Cardiac muscle cell (in vitro differentiated cells and primary cell): ENCODE measurements around the gene POU3F3. TPM values are rescaled to one million over a fixed set of nuclear protein-coding genes. Genes with fewer than 3 reads are reported as not detected.

Experiments
- DNase-seq, 2 donors: peaks; one replicate each; pipeline versions ENCODE4 v3.0.0 to v3.0.0-alpha.2; 2010 to 2017; ENCODE audit warnings: low read depth in 1 of 2, low spot score in 1 of 2
- H3K27ac ChIP-seq: fragments of 200-600 bp; sonication (generic); 2 replicates; pipeline ENCODE4 v1.5.1; 2016
- H3K27me3 ChIP-seq: fragments of 200-600 bp; sonication (generic); 2 replicates; pipeline ENCODE4 v1.6.0; 2016; ENCODE audit warnings: control low read depth
- H3K36me3 ChIP-seq: fragments of 200-600 bp; sonication (generic); 2 replicates; pipeline ENCODE4 v1.5.1; 2016; ENCODE audit warnings: control low read depth
- H3K4me1 ChIP-seq: fragments of 200-600 bp; sonication (generic); 2 replicates; pipeline ENCODE4 v1.8.1; 2017; ENCODE audit warnings: low read depth, mild to moderate bottlenecking, mixed run types
- H3K4me3 ChIP-seq: fragments of 200-600 bp; sonication (generic); 2 replicates; pipeline ENCODE4 v1.5.1; 2016; ENCODE audit warnings: mild to moderate bottlenecking
- H3K9me3 ChIP-seq: fragments of 200-600 bp; sonication (generic); 2 replicates; pipeline ENCODE4 v1.5.1; 2017; ENCODE audit warnings: low read depth, mild to moderate bottlenecking, control low read depth
- polyA plus RNA-seq: library from polyadenylated mRNA; unstranded; fragments of >200 nt; fragmentation: Nextera tagmentation; extraction: Ambion mirVana; gene quantifications from 2 replicates; pipeline ENCODE4 v1.2.1, GENCODE V29; 2016
- total RNA-seq: library from RNA; depleted of rRNA; stranded (reverse); fragments of >200 nt; gene quantifications from 2 replicates; pipeline ENCODE4 v1.2.3, GENCODE V29; 2016
- TF ChIP-seq, protein P1 (sequence below): IDR thresholded peaks from 2 replicates; pipeline ENCODE4 v1.5.1; 2012; ENCODE audit warnings: low read depth, mild to moderate bottlenecking, low read length

Gene POU3F3
- total and polyA plus RNA-seq, 2 experiments from 2014 or later = not detected

DNA sequence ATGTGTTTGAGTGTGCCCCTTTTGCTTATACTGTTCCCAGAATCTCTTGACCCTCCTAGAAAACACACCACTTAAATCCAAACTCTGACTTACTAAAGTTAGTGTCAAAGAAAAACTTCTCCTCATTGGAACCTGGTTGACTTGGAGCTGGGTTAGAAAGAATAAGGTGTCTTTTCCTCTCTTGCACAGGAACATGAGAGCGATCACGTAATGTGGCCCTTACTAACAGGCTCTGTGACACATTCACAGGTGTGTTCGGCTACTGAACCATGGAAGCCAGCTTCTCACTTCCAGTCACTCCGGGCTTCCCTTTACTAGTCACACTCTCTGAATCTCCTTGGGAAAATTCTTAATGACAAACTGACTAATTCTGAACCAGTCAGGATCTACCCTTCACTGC is 5.4 kb upstream of the POU3F3 start:
- no peak overlapping the region for H3K4me3 ChIP-seq
- no peaks in the 10 kb centered on the region for H3K9me3 ChIP-seq
- TF ChIP-seq, protein P1, sequence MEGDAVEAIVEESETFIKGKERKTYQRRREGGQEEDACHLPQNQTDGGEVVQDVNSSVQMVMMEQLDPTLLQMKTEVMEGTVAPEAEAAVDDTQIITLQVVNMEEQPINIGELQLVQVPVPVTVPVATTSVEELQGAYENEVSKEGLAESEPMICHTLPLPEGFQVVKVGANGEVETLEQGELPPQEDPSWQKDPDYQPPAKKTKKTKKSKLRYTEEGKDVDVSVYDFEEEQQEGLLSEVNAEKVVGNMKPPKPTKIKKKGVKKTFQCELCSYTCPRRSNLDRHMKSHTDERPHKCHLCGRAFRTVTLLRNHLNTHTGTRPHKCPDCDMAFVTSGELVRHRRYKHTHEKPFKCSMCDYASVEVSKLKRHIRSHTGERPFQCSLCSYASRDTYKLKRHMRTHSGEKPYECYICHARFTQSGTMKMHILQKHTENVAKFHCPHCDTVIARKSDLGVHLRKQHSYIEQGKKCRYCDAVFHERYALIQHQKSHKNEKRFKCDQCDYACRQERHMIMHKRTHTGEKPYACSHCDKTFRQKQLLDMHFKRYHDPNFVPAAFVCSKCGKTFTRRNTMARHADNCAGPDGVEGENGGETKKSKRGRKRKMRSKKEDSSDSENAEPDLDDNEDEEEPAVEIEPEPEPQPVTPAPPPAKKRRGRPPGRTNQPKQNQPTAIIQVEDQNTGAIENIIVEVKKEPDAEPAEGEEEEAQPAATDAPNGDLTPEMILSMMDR = no peak
- no peaks in the 10 kb centered on the region for H3K36me3 ChIP-seq
- peaks cover 100% of the 10 kb centered on the region for H3K27me3 ChIP-seq
- DNase-seq = no peak
- no peaks in the 10 kb centered on the region for H3K4me1 ChIP-seq
- H3K27ac ChIP-seq = no peak overlapping the region

DNA sequence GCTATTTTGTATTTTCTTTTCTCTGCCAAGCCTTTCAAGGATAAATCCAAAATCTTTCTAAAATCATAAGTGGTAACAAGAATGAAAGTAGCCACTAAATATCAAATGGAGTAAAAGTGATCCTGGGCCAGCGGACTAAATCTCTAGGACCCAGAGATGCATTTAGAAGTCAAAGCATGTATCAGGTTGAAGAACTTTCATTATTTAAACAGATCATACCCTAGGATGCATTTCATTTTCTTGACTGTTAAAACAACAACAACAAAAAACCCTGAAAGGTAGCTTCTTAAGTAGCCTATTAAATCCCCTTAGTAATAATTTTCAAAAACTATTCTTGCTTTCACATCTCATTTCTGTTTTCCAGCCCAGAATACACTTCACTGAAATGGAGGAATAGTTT is 4.8 kb upstream of the POU3F3 start:
- DNase-seq = no peak
- TF ChIP-seq, protein P1 = no peak
- Histone ChIP-seq H3K4me3 (no peak overlapping the region), H3K9me3 (no peaks in the 10 kb centered on the region), H3K36me3 (no peaks in the 10 kb centered on the region), H3K27ac (no peak overlapping the region), H3K4me1 (no peaks in the 10 kb centered on the region), H3K27me3 (peaks cover 100% of the 10 kb centered on the region)

DNA sequence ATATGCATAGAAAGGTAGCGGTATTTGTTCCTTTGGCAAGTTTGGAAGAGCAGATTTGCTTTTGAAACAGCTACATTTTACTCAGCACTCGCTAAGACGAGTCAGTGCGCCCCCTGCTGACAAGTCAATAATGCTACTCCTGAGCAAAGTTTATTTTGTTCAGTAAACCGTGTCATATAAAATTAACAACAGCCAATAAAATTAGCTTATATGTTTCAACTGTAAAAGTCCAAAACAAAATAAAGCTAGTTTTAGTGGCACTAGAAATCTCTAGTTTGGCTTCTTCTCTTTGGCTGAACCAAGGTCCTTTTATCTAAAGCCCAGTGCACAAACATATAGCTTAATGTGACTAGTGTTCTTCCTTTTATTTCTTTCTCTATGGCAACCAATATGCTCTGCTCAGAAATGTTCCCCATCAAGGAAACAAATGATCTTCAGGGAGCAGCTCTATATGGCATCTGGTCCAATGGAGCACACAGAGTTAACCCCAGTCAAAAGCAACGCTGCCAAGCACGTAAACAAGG is 4.2 kb upstream of the POU3F3 start:
- TF ChIP-seq, protein P1 = peak; percentile 74
- Histone ChIP-seq H3K36me3 (no peaks in the 10 kb centered on the region), H3K9me3 (no peaks in the 10 kb centered on the region), H3K4me3 (no peak overlapping the region), H3K27ac (no peak overlapping the region), H3K27me3 (peaks cover 100% of the 10 kb centered on the region), H3K4me1 (no peaks in the 10 kb centered on the region)
- DNase-seq = peak; percentile 77 to 87

DNA sequence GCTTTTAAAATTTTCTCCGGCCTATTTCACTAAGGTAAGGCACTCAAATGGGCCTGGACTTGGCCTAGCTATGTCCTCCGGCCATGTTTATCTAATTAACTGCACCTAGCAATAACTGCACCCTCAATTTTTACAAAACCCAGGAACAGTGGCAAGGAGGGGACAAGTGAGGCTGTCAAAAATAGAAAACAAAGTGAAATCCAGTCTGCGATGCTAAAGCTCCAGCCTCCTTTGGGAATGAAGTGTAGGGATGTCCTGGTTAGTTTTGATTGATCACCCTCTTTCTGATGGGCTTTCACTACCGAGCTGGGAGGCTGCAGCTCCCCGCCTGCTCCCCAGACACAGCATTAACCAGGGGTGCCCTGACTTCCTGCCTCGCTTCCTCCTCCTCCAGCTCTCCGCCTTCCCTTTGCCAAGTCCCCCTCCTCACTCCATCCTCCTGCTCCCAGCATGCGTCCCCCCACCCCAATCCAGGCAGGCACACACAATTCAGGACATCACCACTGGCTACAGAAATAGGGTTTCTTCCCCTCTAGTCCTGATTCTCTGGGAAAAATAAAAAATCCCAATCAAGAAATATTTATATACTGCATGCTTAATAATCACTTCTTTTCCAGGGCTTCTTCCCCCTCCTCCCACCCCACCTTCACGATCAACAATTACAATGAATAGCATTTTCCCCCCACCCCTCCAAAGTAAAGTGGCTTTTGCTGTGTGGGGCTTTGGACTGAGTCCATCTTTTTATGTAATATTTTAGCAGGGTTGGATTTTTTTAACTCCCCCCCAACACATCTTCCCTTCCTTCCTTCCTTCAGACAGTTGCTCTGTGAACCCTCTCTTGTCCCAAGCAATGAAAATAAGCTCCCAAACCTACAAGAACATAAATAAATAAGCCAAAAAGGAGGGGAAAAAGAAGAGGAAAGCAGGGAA is 3.3 kb upstream of the POU3F3 start:
- H3K9me3 ChIP-seq = no peaks in the 10 kb centered on the region
- TF ChIP-seq, protein P1 = no peak
- no peak overlapping the region for H3K4me3 ChIP-seq
- peaks cover 98% of the 10 kb centered on the region for H3K27me3 ChIP-seq
- H3K27ac ChIP-seq = no peak overlapping the region
- no peaks in the 10 kb centered on the region for H3K36me3 ChIP-seq
- DNase-seq = no peak
- no peaks in the 10 kb centered on the region for H3K4me1 ChIP-seq

DNA sequence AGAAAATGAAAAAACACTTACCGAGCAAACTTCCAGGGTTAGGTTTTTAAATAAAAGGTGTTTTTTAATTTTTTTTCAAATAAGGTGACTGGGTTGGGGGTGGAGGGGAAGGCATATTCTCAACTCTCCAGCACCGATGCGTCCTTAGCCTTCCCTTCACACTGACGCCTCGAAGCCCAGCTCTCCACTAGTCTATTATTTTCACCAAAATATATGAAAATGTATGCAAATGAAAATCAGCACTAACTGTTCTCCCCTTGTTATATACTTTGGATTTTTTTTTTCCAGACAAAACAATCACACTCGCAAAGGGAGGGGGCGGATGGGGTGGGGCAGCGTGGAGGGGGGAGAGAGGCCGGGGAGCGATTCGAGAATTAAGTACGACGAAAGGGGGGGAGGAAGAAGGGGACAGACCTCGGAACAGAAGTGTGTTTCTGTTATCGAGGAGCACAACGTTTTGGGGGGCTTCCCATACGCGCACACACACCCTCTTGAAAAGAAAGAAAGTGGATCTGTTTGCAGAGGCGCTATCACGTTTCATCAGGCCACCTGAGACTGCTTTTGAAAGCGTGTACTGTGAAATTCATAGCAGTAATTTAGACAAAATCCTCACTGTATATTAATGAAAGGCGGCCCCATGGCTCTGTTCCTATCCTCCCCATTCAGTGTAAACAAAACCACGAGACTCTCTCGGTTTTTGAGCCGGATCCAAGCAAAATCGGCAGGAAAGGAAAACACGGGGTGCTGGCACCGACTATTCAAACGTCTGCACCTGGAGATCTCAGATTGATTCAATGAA is 2.4 kb upstream of the POU3F3 start:
- H3K27ac ChIP-seq = no peak overlapping the region
- H3K27me3 ChIP-seq = peaks cover 96% of the 10 kb centered on the region
- H3K4me1 ChIP-seq = no peaks in the 10 kb centered on the region
- no peaks in the 10 kb centered on the region for H3K36me3 ChIP-seq
- TF ChIP-seq, protein P1 = no peak
- no peak for DNase-seq
- no peaks in the 10 kb centered on the region for H3K9me3 ChIP-seq
- no peak overlapping the region for H3K4me3 ChIP-seq
